CD4-positive, alpha-beta T cell (primary cell): ENCODE measurements around the gene PGAP2. TPM values are rescaled to one million over a fixed set of nuclear protein-coding genes. Genes with fewer than 3 reads are reported as not detected.

Source experiments
- ATAC-seq: fragments of 200-7000 bp; cut with Tn5 transposase; one replicate; pipeline ENCODE4 v1.10.0; 2022; ENCODE audit warnings: mild to moderate bottlenecking; ENCODE audit not compliant: poor library complexity
- CTCF ChIA-PET: fragments of 350-600 bp; sonication (Branson Sonifier 250); formaldehyde crosslinking; loops from one replicate; lab custom pipeline; 2021; ENCODE audit warnings: antibody characterized with exemption, inconsistent platforms; lab: Charles Lee
- POLR2A ChIA-PET: fragments of 350-600 bp; sonication (Branson Sonifier 250); formaldehyde crosslinking; loops from one replicate; lab custom pipeline; 2021; ENCODE audit warnings: antibody characterized with exemption, inconsistent platforms; lab: Charles Lee
- DNase-seq, 14 experiments: peaks; one replicate each; pipeline ENCODE4 v3.0.0-alpha.2; 2013 to 2020; ENCODE audit warnings: mixed read lengths in 2 of 14
- H3K27ac ChIP-seq, 2 donors: one replicate each; pipeline versions ENCODE4 v1.5.1 to v1.7.0; 2013; ENCODE audit warnings: low read length in 2 of 2, low read depth in 1 of 2, mild to moderate bottlenecking in 1 of 2
- H3K27me3 ChIP-seq, 2 experiments: 1 replicate in 1 of 2; 2 replicates in 1 of 2; pipeline versions ENCODE4 v1.6.1 to v1.7.0; 2013; ENCODE audit warnings: low read length in 2 of 2, control low read depth in 1 of 2, mild to moderate bottlenecking in 1 of 2, moderate library complexity in 1 of 2; ENCODE audit not compliant: insufficient read depth in 2 of 2, control insufficient read depth in 1 of 2
- H3K36me3 ChIP-seq: one replicate; pipeline ENCODE4 v1.6.1; 2013; ENCODE audit warnings: low read length, control low read depth; ENCODE audit not compliant: insufficient read depth
- H3K4me1 ChIP-seq: one replicate; pipeline ENCODE4 v1.6.1; 2013; ENCODE audit warnings: low read length, control low read depth; ENCODE audit not compliant: insufficient read depth
- H3K4me3 ChIP-seq: one replicate; pipeline ENCODE4 v1.5.1; 2013; ENCODE audit warnings: mild to moderate bottlenecking, low read length, moderate library complexity
- H3K9me3 ChIP-seq, 2 experiments: 1 replicate in 1 of 2; 2 replicates in 1 of 2; pipeline versions ENCODE4 v1.6.1 to v1.7.0; 2013; ENCODE audit warnings: low read length in 2 of 2, mild to moderate bottlenecking in 2 of 2, control low read depth in 1 of 2, moderate library complexity in 1 of 2; ENCODE audit not compliant: control insufficient read depth in 1 of 2, insufficient read depth in 1 of 2
- H3K27ac Mint-ChIP-seq: one replicate; pipeline ENCODE4 v1.8.0; 2020; ENCODE audit warnings: mixed read lengths
- H3K27me3 Mint-ChIP-seq: one replicate; pipeline ENCODE4 v1.8.0; 2021; ENCODE audit warnings: mixed read lengths
- H3K36me3 Mint-ChIP-seq: one replicate; pipeline ENCODE4 v1.8.0; 2021; ENCODE audit warnings: low read depth, mixed read lengths
- H3K4me1 Mint-ChIP-seq: one replicate; pipeline ENCODE4 v1.8.0; 2021; ENCODE audit warnings: low read depth, mixed read lengths
- H3K4me3 Mint-ChIP-seq: one replicate; pipeline ENCODE4 v1.8.0; 2020; ENCODE audit warnings: mild to moderate bottlenecking, mixed read lengths
- H3K9me3 Mint-ChIP-seq: one replicate; pipeline ENCODE4 v1.8.0; 2020; ENCODE audit warnings: mixed read lengths
- CTCF ChIP-seq: fragments of 200-600 bp; IDR thresholded peaks from one replicate; pipeline ENCODE4 v1.8.0; 2022; ENCODE audit warnings: antibody characterized with exemption, mild to moderate bottlenecking
- intact Hi-C, 2 experiments: fragments of 100-400 bp; cut with DNase I in 1 of 2; cut with micrococcal nuclease in 1 of 2; formaldehyde crosslinking; loops; one replicate each; pipeline versions ENCODE4 v1.15.1 to v1.9.0; 2023 to 2025; cut with DNase I, micrococcal nuclease
- total RNA-seq, 174 experiments: library from RNA in 2 of 174; stranded (reverse) in 2 of 174; gene quantifications; one replicate each; pipeline ENCODE4 v1.2.3 and lab custom pipeline; 2021 to 2026

PGAP2 gene
- total RNA-seq, 2 experiments from 2014 or later = 20.9 to 23.6 TPM

GRCh38 chr11:3797329-3798090 is 10.8 kb upstream of the PGAP2 start, which contains the start of gene NUP98:
Gene NUP98, minus strand, starts transcription at chr11:3797554. Its CDS starts 15,437 bp downstream, at chr11:3782117.
- POLR2A ChIA-PET = interaction anchor here (1.0 to 6.3 kb wide), 12 partner anchors 12 to 294 kb away, joined by 3 to 76 read pairs (median 3); partner anchors contain the start of genes PGAP2, RHOG and STIM1
- DNase-seq (peak; percentile 98 to 100 (median 99)), ATAC-seq (peak; percentile 93)
- peaks cover 46% of the 10 kb centered on the region for H3K36me3 Mint-ChIP-seq
- peaks cover 46% of the 10 kb centered on the region for H3K4me1 Mint-ChIP-seq
- peak within 1 kb of the TSS; percentile 89 for H3K4me3 Mint-ChIP-seq
- Histone ChIP-seq H3K9me3 (no peaks in the 10 kb centered on the region), H3K4me3 (peak within 1 kb of the TSS; percentile 98), H3K27me3 (no peaks in the 10 kb centered on the region), H3K27ac (peak within 1 kb of the TSS; percentile 95), H3K36me3 (peaks cover 23% of the 10 kb centered on the region), H3K4me1 (peaks cover 37% of the 10 kb centered on the region)
- intact Hi-C loops = loop anchor here (1.0 to 10.0 kb wide), 5 partner anchors 12 to 63 kb away; partner anchors contain the start of gene RHOG (in 1 of the 2)
- peak within 1 kb of the TSS; percentile 97 for H3K27ac Mint-ChIP-seq
- no peaks in the 10 kb centered on the region for H3K27me3 Mint-ChIP-seq
- no peak for TF ChIP-seq CTCF
- H3K9me3 Mint-ChIP-seq = no peaks in the 10 kb centered on the region
- CTCF ChIA-PET = interaction anchor here (0.8 to 5.1 kb wide), 6 partner anchors 10 to 57 kb away, joined by 3 to 33 read pairs (median 5); partner anchors contain the start of genes PGAP2, RHOG and STIM1

GRCh38 chr11:3799143-3799542 is 9.2 kb upstream of the PGAP2 start:
- CTCF ChIA-PET = interaction anchor here (5.1 kb wide), 1 partner anchor 9 kb away, joined by 33 read pairs; the partner anchor contains the start of gene PGAP2
- POLR2A ChIA-PET = interaction anchor here (1.0 to 6.3 kb wide), 3 partner anchors 10 to 53 kb away, joined by 4 to 76 read pairs (median 67); partner anchors contain the start of genes PGAP2 and RHOG
- no peaks in the 10 kb centered on the region for H3K27me3 ChIP-seq
- H3K27me3 Mint-ChIP-seq = no peaks in the 10 kb centered on the region
- H3K9me3 ChIP-seq = no peaks in the 10 kb centered on the region
- peaks cover 9% of the 10 kb centered on the region for H3K36me3 ChIP-seq
- H3K4me3 ChIP-seq = no peak overlapping the region
- peaks cover 30% of the 10 kb centered on the region for H3K36me3 Mint-ChIP-seq
- no peaks in the 10 kb centered on the region for H3K9me3 Mint-ChIP-seq
- TF ChIP-seq CTCF = no peak
- DNase-seq (no peak), ATAC-seq (no peak)
- H3K4me1 Mint-ChIP-seq = peaks cover 36% of the 10 kb centered on the region
- peaks cover 36% of the 10 kb centered on the region for H3K4me1 ChIP-seq
- H3K27ac ChIP-seq = no peak overlapping the region
- H3K27ac Mint-ChIP-seq = peak overlapping the region; percentile 97
- intact Hi-C loops = loop anchor here in 1 of 2 experiments (5.0 to 10.0 kb wide), 2 partner anchors 38 to 64 kb away; no protein-coding TSS in a partner anchor
- H3K4me3 Mint-ChIP-seq = peak overlapping the region; percentile 60

GRCh38 chr11:3799873-3800272 is 8.5 kb upstream of the PGAP2 start:
- H3K27me3 ChIP-seq = no peaks in the 10 kb centered on the region
- no peaks in the 10 kb centered on the region for H3K27me3 Mint-ChIP-seq
- DNase-seq (no peak), ATAC-seq (no peak)
- no peak for TF ChIP-seq CTCF
- H3K9me3 Mint-ChIP-seq = no peaks in the 10 kb centered on the region
- no peak overlapping the region for H3K4me3 ChIP-seq
- H3K36me3 ChIP-seq = peaks cover 2% of the 10 kb centered on the region
- ChIA-PET POLR2A (interaction anchor here (5.5 to 6.3 kb wide), 2 partner anchors 9 to 40 kb away, joined by 67 to 76 read pairs; partner anchors contain the start of genes PGAP2 and RHOG), CTCF (interaction anchor here (0.6 kb wide), 1 partner anchor 11 kb away, joined by 4 read pairs; no protein-coding TSS in a partner anchor)
- H3K27ac Mint-ChIP-seq = peak overlapping the region; percentile 97
- H3K27ac ChIP-seq = no peak overlapping the region
- H3K4me1 Mint-ChIP-seq = peaks cover 29% of the 10 kb centered on the region
- H3K4me3 Mint-ChIP-seq = no peak overlapping the region
- peaks cover 29% of the 10 kb centered on the region for H3K4me1 ChIP-seq
- no peaks in the 10 kb centered on the region for H3K9me3 ChIP-seq
- intact Hi-C loops = loop anchor here in 1 of 2 experiments (5.0 to 10.0 kb wide), 2 partner anchors 37 to 65 kb away; no protein-coding TSS in a partner anchor
- peaks cover 22% of the 10 kb centered on the region for H3K36me3 Mint-ChIP-seq
